HAP-1 (cell line): ENCODE data around the gene FAM177B.

Experiments
- DNase-seq, 2 experiments: peaks; one replicate each; pipeline ENCODE4 v3.0.0-alpha.2; 2016 to 2020; ENCODE audit warnings: low spot score in 2 of 2
- H3K27me3 ChIP-seq: fragments of 250-450 bp; sonication (Bioruptor Pico); 2 replicates; pipeline ENCODE4 v1.5.1; 2020; ENCODE audit warnings: low read depth, mild to moderate bottlenecking, moderate library complexity
- H3K36me3 ChIP-seq: fragments of 250-450 bp; sonication (Bioruptor Pico); replicated peaks from 2 replicates; pipeline ENCODE4 v1.5.1; 2020; ENCODE audit warnings: mild to moderate bottlenecking
- H3K4me1 ChIP-seq: fragments of 250-450 bp; sonication (Bioruptor Pico); 2 replicates; pipeline ENCODE4 v1.5.1; 2020; ENCODE audit warnings: mild to moderate bottlenecking
- H3K4me3 ChIP-seq: fragments of 250-450 bp; sonication (Bioruptor Pico); 2 replicates; pipeline ENCODE4 v1.5.1; 2020; ENCODE audit warnings: mild to moderate bottlenecking, moderate library complexity
- H3K9me3 ChIP-seq: fragments of 250-450 bp; sonication (Bioruptor Pico); 2 replicates; pipeline ENCODE4 v1.5.1; 2020; ENCODE audit warnings: mild to moderate bottlenecking, moderate library complexity
- in situ Hi-C: fragments of 300-500 bp; cut with MboI; formaldehyde crosslinking; loops from 3 replicates; pipeline ENCODE4 v1.14.3; 2020; ENCODE audit warnings: low sequenced_read_pairs, inconsistent platforms, mixed read lengths

Gene FAM177B

DNA sequence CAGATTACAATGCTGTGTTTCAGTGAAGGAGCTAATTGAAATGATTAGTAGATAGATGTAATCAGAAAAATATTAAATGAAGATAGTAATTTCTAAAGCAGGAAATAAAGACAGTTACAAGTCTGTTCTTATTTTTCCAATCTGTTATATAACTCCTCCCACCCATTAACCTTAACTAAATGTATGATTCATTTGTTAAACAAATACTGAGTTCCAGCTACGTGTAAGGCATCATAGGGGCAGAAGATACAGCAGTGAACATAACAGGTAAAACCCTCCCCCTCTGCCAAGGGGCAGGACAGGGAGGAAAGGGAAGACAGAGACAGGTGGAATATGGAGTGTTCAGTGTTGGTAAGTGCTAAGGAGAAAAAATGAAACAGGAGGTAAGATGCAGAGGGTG is at the start of gene FAM177B:
FAM177B (plus strand) TSS at position 231 of the 400 bp plus-strand sequence. CDS start 9,344 bp downstream, outside the sequence.
- H3K36me3 ChIP-seq, result peaks cover 24% of the 10 kb centered on the region
- H3K4me3 ChIP-seq, result no peak within 1 kb of the TSS
- no peaks in the 10 kb centered on the region for H3K4me1 ChIP-seq
- H3K9me3 ChIP-seq, result no peaks in the 10 kb centered on the region
- no peak for DNase-seq
- no peaks in the 10 kb centered on the region for H3K27me3 ChIP-seq
- in situ Hi-C loops, result no loop called here

DNA sequence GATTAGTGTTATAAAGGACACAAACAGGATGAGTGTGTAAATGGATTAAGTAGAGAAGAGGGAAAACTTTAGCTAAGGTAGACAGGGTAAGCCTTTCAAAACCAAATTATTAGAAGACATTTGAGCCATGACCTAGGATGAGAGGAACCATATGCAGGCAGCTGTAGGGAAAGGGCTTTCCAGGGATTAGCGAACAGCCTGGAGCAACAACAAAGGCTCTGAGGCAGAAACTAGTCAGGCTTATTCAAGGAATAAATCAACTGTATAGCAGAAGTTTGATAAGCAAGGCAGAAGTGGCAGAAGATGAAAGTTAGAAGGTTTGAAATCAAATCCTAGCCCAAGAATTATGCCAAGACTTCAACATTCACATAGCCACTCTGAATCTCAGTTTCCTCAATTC is 46.0 kb upstream of the FAM177B start:
- H3K27me3 ChIP-seq, result no peaks in the 10 kb centered on the region
- DNase-seq, result no peak
- peaks cover 3% of the 10 kb centered on the region for H3K4me1 ChIP-seq
- peaks cover 15% of the 10 kb centered on the region for H3K36me3 ChIP-seq
- no peak overlapping the region for H3K4me3 ChIP-seq
- in situ Hi-C loops, result no loop called here
- H3K9me3 ChIP-seq, result no peaks in the 10 kb centered on the region

DNA sequence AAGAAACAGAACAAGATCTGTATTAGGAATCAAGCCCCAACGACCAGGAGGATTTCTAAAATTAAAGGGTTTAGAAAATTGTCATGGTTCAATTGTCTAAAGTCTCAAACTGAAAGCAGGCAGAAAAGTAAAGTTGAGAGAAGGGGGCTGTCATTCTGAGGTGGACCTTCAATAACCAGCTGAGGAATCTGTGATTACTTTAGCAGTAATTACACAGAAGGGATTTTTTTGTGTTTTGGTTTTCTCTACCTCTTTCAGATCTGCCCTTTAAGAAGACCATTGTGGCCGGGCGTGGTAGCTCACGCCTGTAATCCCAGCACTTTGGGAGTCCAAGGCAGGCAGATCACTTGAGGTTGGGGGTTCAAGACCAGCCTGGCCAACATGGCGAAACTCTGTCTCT is 42.1 kb upstream of the FAM177B start:
- H3K36me3 ChIP-seq, result peaks cover 4% of the 10 kb centered on the region
- in situ Hi-C loops, result no loop called here
- no peak overlapping the region for H3K4me3 ChIP-seq
- H3K9me3 ChIP-seq, result no peaks in the 10 kb centered on the region
- no peak for DNase-seq
- peaks cover 3% of the 10 kb centered on the region for H3K4me1 ChIP-seq
- no peaks in the 10 kb centered on the region for H3K27me3 ChIP-seq

DNA sequence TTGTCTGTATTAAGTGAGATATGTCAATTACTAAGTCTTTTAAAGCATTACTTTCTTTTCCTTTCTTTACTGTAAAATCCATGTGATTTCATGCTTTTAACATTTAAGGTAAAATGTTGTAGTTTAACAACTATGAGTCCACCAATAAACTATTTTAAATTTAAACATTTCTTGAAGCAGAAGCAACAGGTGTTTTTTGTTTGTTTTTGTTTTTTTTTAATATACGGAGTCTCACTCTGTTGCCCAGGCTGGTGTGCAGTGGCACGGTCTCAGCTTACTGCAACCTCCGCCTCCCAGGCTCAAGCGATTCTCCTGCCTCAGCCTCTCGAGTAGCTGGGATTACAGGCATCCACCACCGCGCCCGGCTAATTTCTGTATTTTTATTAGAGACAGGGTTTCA is 40.3 kb upstream of the FAM177B start:
- H3K36me3 ChIP-seq, result peaks cover 14% of the 10 kb centered on the region
- in situ Hi-C loops, result no loop called here
- no peak overlapping the region for H3K4me3 ChIP-seq
- no peaks in the 10 kb centered on the region for H3K27me3 ChIP-seq
- no peaks in the 10 kb centered on the region for H3K9me3 ChIP-seq
- H3K4me1 ChIP-seq, result peaks cover 3% of the 10 kb centered on the region
- DNase-seq, result no peak

DNA sequence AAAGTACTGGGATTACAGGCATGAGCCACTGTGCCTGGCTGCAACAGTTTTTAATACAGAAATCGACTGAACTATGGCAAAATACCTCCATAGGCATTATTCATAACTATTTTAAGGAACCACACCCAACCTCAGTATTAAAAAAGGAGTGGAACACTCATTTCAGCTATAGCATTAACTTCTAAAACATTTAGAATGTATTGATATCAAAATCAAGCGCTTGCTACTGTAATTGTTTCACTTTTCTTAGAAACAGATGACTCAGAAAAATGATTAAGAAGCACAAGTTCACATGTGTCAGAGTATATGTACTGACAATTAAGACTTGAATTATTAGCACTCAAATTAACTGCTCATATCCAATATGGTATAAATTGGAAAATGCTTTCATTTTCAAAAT is 39.8 kb upstream of the FAM177B start:
- H3K4me3 ChIP-seq, result no peak overlapping the region
- in situ Hi-C loops, result no loop called here
- no peaks in the 10 kb centered on the region for H3K9me3 ChIP-seq
- no peaks in the 10 kb centered on the region for H3K27me3 ChIP-seq
- H3K4me1 ChIP-seq, result peaks cover 4% of the 10 kb centered on the region
- no peak for DNase-seq
- H3K36me3 ChIP-seq, result peaks cover 17% of the 10 kb centered on the region

DNA sequence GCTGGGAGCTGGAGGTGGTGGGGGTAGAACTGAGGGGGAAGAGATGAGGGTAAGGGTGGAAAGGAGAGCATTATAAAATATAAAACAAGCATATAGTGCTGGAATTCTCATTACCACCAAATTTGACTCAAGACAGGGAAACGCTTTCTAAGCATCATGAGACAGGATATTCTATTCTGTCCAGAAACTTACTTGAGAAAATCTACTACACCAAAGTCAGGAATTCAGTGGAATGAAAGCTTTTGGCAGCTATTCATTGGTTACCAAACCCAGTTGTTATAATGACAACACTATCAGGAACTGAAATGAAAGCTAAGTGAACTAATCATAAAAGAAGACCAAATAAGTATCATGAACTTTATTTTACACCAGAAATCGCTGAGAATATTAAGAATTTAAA is 39.2 kb upstream of the FAM177B start:
- H3K4me1 ChIP-seq, result peaks cover 7% of the 10 kb centered on the region
- peaks cover 23% of the 10 kb centered on the region for H3K36me3 ChIP-seq
- in situ Hi-C loops, result no loop called here
- no peaks in the 10 kb centered on the region for H3K27me3 ChIP-seq
- H3K9me3 ChIP-seq, result no peaks in the 10 kb centered on the region
- H3K4me3 ChIP-seq, result no peak overlapping the region
- no peak for DNase-seq

DNA sequence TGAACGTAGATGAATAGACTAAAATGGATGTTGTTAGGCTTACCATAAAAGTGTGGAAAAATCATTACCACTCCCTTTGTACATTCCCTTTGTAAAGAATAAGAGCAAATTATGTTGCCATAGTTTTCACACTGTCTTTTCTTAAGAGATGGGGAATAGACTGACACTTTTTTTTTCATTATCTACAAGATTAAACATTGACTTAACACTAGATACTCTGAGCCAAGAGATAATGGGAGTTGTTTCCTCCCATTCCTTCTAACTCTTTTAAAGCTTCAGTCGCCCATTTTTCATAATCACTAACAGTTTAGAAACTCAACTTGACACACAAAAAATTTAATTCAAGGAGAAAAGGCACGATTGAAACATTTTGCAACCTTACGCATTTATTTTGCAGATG is 34.8 kb upstream of the FAM177B start:
- peaks cover 13% of the 10 kb centered on the region for H3K4me1 ChIP-seq
- no peak overlapping the region for H3K4me3 ChIP-seq
- H3K27me3 ChIP-seq, result no peaks in the 10 kb centered on the region
- H3K9me3 ChIP-seq, result peaks cover 2% of the 10 kb centered on the region; the same call in 1 of the 2 replicates
- DNase-seq, result no peak
- in situ Hi-C loops, result no loop called here
- H3K36me3 ChIP-seq, result peaks cover 19% of the 10 kb centered on the region

DNA sequence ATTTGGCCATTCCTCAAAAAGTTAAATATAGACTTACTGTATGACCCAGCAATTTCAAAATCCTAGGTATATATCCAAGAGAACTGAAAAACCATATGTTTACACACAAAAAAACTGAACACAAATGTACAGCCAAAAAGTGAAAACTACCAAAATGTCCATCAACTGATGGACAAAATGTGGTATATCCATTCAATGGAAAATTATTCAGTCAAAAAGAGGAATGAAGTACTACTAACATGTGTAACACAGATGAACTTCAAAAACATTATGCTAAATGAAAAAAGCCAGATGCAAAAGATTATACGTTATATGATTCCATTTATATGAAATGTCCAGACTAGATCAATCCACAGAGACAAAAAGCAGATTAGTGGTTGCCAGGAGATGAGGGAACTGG is 32.7 kb upstream of the FAM177B start:
- in situ Hi-C loops, result no loop called here
- Histone ChIP-seq H3K4me3 (no peak overlapping the region), H3K9me3 (peaks cover 2% of the 10 kb centered on the region; the same call in 1 of the 2 replicates), H3K4me1 (peaks cover 13% of the 10 kb centered on the region), H3K36me3 (peaks cover 23% of the 10 kb centered on the region), H3K27me3 (no peaks in the 10 kb centered on the region)
- no peak for DNase-seq

DNA sequence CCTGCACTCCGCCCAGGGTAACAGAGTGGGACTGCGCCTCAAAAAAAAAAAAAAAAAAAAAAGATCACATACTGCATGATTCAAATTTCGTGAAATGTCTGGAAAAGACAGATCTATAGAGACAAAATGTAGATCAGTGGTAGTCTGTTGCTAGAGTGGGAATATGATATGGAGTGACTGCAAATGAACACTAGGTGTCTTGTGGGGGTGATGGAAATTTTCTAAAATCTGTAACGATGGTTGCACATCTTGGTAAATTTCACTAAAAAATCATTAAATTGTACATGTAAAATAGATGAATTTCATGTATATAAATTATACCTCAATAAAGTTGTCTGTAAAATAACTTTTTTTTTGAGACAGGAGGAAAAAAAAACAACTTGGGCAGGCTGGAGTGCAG is 30.2 kb upstream of the FAM177B start:
- Histone ChIP-seq H3K36me3 (peaks cover 13% of the 10 kb centered on the region), H3K4me1 (peaks cover 24% of the 10 kb centered on the region), H3K4me3 (no peak overlapping the region), H3K27me3 (no peaks in the 10 kb centered on the region), H3K9me3 (peaks cover 2% of the 10 kb centered on the region; the same call in 1 of the 2 replicates)
- DNase-seq, result no peak
- in situ Hi-C loops, result no loop called here

DNA sequence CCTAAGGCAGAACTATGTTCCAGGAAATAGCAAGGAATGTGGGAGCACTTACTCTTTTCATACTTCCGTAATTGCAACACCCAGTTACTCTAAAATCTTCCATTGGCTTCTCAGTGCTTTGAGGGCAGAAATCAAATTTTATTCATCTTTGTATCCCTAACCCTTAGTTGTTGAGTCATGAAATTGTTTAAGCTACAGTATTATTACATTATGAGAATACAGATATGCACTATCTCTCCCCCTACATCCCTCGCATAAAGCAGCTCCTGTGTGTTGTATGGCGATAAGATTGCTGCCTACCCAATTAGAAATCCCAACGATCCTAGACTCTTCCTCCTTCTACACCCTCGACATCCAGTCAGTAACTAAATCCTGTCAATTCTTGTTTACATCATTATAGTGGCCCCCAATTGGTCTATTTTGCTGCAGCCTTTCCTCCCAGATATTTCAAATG is 27.3 kb upstream of the FAM177B start:
- H3K27me3 ChIP-seq, result no peaks in the 10 kb centered on the region

DNA sequence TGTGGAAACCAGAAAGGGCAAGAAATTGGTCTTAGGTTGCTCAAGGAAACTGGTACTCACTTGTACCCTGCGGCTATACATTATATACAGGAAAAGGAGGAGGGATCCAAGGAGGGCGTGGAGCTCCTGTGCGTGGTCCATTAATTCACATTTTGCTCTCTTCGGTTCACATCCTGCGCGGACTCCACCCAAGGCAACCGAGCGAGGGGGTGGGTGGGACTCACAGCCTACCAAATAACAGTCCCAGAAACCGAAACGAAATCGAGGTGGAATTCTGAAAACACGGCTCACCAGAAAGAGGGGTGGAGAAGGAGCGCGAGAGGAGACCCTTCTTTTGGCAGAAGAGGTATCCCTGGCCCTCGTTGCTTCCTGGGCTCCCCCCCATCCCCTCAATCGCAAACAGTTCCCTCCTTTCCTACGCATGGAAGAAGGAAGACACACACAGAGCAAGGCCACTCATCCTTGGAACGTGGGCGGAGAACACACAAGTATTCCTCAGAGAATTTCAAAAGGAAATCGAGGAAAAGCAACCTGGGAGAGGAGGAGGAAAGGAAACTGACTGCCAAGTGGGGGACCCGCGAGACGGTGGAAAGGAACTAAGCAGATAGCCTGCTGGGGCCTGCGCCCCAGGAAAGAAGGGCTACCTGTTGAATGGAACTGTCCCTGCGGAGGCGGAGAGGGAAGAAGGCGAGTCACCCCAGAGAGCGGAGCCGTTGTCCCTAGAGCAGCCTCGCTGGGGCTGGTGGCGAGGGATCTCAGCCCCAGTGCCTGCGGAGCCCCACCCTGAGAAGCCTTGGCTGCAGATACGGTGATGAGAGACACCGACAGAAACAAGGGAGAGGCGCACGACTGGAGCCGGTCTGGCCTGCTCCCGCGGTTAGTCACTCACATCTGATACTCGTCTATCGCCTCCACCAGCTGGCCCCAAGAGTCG is 25.4 kb upstream of the FAM177B start:
- Histone ChIP-seq H3K4me1 (peaks cover 13% of the 10 kb centered on the region), H3K9me3 (no peaks in the 10 kb centered on the region), H3K27me3 (no peaks in the 10 kb centered on the region), H3K36me3 (peaks cover 10% of the 10 kb centered on the region), H3K4me3 (peak overlapping the region; percentile 85)
- in situ Hi-C loops, result loop anchor here (10.0 kb wide), 1 partner anchor 67 kb away; no protein-coding TSS in a partner anchor
- peak; percentile 74 to 75 for DNase-seq

More for the DNA sequence above, 27.3 kb upstream of the FAM177B start:
- Histone ChIP-seq H3K4me3 (no peak overlapping the region), H3K9me3 (peaks cover 2% of the 10 kb centered on the region; the same call in 1 of the 2 replicates), H3K36me3 (peaks cover 4% of the 10 kb centered on the region; the same call in 1 of the 2 replicates), H3K4me1 (peaks cover 13% of the 10 kb centered on the region)
- DNase-seq, result no peak
- in situ Hi-C loops, result loop anchor here (10.0 kb wide), 1 partner anchor 65 kb away; no protein-coding TSS in a partner anchor

DNA sequence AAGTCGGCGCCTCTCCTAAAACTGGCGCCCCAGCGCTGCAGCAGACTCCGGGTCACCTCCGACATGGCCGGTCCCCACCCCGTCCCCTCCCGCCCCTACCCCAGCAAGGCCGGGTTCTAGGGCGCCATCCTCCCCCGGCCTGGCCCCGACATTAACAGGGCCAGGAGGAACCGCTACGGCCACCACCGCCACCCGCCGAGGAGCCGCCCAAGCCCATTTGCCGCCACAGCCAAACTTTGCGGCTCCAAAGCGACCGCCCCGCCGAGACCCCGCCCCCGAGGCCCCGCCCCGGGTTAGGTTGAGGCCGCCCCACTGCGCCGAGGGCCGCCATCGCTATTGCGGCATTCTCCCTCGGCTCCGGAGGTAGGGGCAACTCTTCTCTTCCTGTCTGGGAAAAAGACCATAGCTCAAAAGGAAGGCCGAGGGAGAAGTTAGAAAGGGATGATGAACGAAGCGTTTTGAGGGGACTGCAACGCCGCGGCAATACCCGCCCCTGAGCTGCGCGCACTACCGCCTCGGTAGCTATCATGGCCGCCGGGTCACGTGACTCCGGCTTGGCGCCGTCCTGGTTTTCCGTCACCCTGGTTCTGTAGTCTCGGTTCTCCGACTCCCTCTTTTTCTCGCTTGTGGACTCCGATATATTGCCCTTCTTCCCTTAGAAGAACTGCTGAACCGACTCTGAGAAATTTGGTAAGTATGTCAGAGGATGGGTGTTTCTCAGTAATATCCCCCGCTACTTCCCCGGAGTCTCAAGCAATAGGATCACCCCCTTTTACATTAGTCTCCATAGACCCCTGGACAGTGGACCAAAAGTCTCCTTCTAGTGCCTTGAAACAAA is 24.5 kb upstream of the FAM177B start, which contains the start of the genes AIDA and BROX:
AIDA (minus strand) TSS at position 239 of the 838 bp plus-strand sequence; CDS start at position 65, 174 bp downstream.
BROX (plus strand) TSS at position 312 of the 838 bp plus-strand sequence. CDS start 3,136 bp downstream, outside the sequence.
- DNase-seq, result peak; percentile 79 to 95
- peak within 1 kb of the TSS; percentile 85 for H3K4me3 ChIP-seq
- H3K36me3 ChIP-seq, result peaks cover 10% of the 10 kb centered on the region
- peaks cover 13% of the 10 kb centered on the region for H3K4me1 ChIP-seq
- in situ Hi-C loops, result loop anchor here (10.0 kb wide), 1 partner anchor 68 kb away; no protein-coding TSS in a partner anchor
- no peaks in the 10 kb centered on the region for H3K9me3 ChIP-seq
- H3K27me3 ChIP-seq, result no peaks in the 10 kb centered on the region
